Mesendoderm (in vitro differentiated cells): ENCODE measurements around the gene FZD2.
"Not testable (repeated sequence)": the region's sequence is repeated elsewhere in the genome, so short reads cannot be mapped to it uniquely, and the experiment has no call there.

ENCODE experiments used
- DNase-seq: peaks from one replicate; pipeline ENCODE4 v3.0.0; 2013
- H2AK5ac ChIP-seq: 2 replicates; pipeline ENCODE4 v1.6.1; 2013; ENCODE audit warnings: low read length, inconsistent platforms
- H2BK120ac ChIP-seq: 2 replicates; pipeline ENCODE4 v1.6.1; 2013; ENCODE audit warnings: low read depth, mild to moderate bottlenecking, low read length, moderate library complexity, mixed read lengths
- H2BK15ac ChIP-seq: replicated peaks from 2 replicates; pipeline ENCODE4 v1.6.1; 2013; ENCODE audit warnings: low read depth, mild to moderate bottlenecking, moderate library complexity
- H2BK5ac ChIP-seq: 2 replicates; pipeline ENCODE4 v1.6.1; 2013; ENCODE audit warnings: low read length, inconsistent platforms
- H3K18ac ChIP-seq: 2 replicates; pipeline ENCODE4 v1.6.1; 2013; ENCODE audit warnings: mild to moderate bottlenecking, low read length, mixed read lengths
- H3K23ac ChIP-seq: one replicate; pipeline ENCODE4 v1.6.1; 2013; ENCODE audit warnings: low read length
- H3K27ac ChIP-seq: 2 replicates; pipeline ENCODE4 v1.5.1; 2013; ENCODE audit warnings: low read depth, mild to moderate bottlenecking, inconsistent platforms, low read length, moderate library complexity
- H3K27me3 ChIP-seq: 2 replicates; pipeline ENCODE4 v1.6.1; 2013; ENCODE audit warnings: low read length, control low read depth, mild to moderate bottlenecking, inconsistent platforms; ENCODE audit not compliant: insufficient read depth, poor library complexity
- H3K36me3 ChIP-seq: 2 replicates; pipeline ENCODE4 v1.6.1; 2013; ENCODE audit warnings: low read length, inconsistent platforms; ENCODE audit not compliant: control insufficient read depth, insufficient read depth
- H3K4ac ChIP-seq: one replicate; pipeline ENCODE4 v1.6.1; 2013; ENCODE audit warnings: low read depth, mild to moderate bottlenecking, low read length, moderate library complexity
- H3K4me1 ChIP-seq: 2 replicates; pipeline ENCODE4 v1.6.1; 2013; ENCODE audit warnings: low read depth, low read length, inconsistent platforms; ENCODE audit not compliant: control insufficient read depth
- H3K4me2 ChIP-seq: 2 replicates; pipeline ENCODE4 v1.6.1; 2013; ENCODE audit warnings: low read length
- H3K4me3 ChIP-seq: 2 replicates; pipeline ENCODE4 v1.5.1; 2013; ENCODE audit warnings: mild to moderate bottlenecking, low read length
- H3K56ac ChIP-seq: one replicate; pipeline ENCODE4 v1.6.1; 2013; ENCODE audit warnings: low read length
- H3K79me1 ChIP-seq: 2 replicates; pipeline ENCODE4 v1.6.1; 2013; ENCODE audit warnings: low read length, inconsistent platforms
- H3K79me2 ChIP-seq: 2 replicates; pipeline ENCODE4 v1.6.1; 2013; ENCODE audit warnings: mild to moderate bottlenecking, low read length; ENCODE audit not compliant: control insufficient read depth, insufficient read depth
- H3K9ac ChIP-seq: 2 replicates; pipeline ENCODE4 v1.6.1; 2013; ENCODE audit warnings: low read length, inconsistent platforms
- H4K5ac ChIP-seq: one replicate; pipeline ENCODE4 v1.6.1; 2013; ENCODE audit warnings: low read length
- H4K8ac ChIP-seq: one replicate; pipeline ENCODE4 v1.6.1; 2013; ENCODE audit warnings: low read depth, mild to moderate bottlenecking, control low read depth, low read length, moderate library complexity
- WGBS: extraction: QIAGEN DNeasy Blood & Tissue Kit; methylation state at CpG from one replicate; pipeline ENCODE4 v1.1.7; 2013; ENCODE audit warnings: low lambda C conversion rate, missing lambda C conversion rate; ENCODE audit not compliant: insufficient coverage; ENCODE audit errors: extremely low coverage; 5-methylcytosine and 5-hydroxymethylcytosine counted together

The FZD2 gene

GRCh38 chr17:44590072-44590462 is 32.8 kb downstream of the FZD2 start:
- not testable (repeated sequence) for H2BK120ac ChIP-seq, H2AK5ac ChIP-seq, H3K27ac ChIP-seq, H3K23ac ChIP-seq, H3K4me1 ChIP-seq, H3K18ac ChIP-seq, H3K56ac ChIP-seq, H3K4ac ChIP-seq, H3K79me2 ChIP-seq, H4K5ac ChIP-seq, H3K4me3 ChIP-seq, H3K4me2 ChIP-seq, H3K9ac ChIP-seq, H3K36me3 ChIP-seq, H3K27me3 ChIP-seq, H2BK15ac ChIP-seq, DNase-seq, H4K8ac ChIP-seq, H3K79me1 ChIP-seq, H2BK5ac ChIP-seq
- WGBS, result no CpG with 5 or more reads among the region's 1 CpG

- not testable (repeated sequence) for H3K23ac ChIP-seq, H3K27me3 ChIP-seq, H2BK15ac ChIP-seq, H3K79me2 ChIP-seq, H4K8ac ChIP-seq, H3K4me2 ChIP-seq, H4K5ac ChIP-seq, H3K36me3 ChIP-seq, H2BK5ac ChIP-seq, H3K27ac ChIP-seq, H2AK5ac ChIP-seq, H3K18ac ChIP-seq, H2BK120ac ChIP-seq, H3K4me1 ChIP-seq, H3K56ac ChIP-seq, H3K79me1 ChIP-seq, H3K4ac ChIP-seq, H3K4me3 ChIP-seq, H3K9ac ChIP-seq, DNase-seq
- no CpG with 5 or more reads among the region's 2 CpGs for WGBS
These were observed 33.5 kb downstream of the FZD2 start for GRCh38 chr17:44590762-44591161.

- H3K27ac ChIP-seq, result no peak overlapping the region
- no peak overlapping the region for H3K23ac ChIP-seq
- H2BK15ac ChIP-seq, result no peak overlapping the region
- H3K36me3 ChIP-seq, result no peaks in the 10 kb centered on the region
- no CpG with 5 or more reads among the region's 4 CpGs for WGBS
- DNase-seq, result no peak
- H3K79me1 ChIP-seq, result no peaks in the 10 kb centered on the region
- H3K56ac ChIP-seq, result no peak overlapping the region
- H2BK120ac ChIP-seq, result no peak overlapping the region
- H3K79me2 ChIP-seq, result no peaks in the 10 kb centered on the region
- no peak overlapping the region for H2AK5ac ChIP-seq
- H4K8ac ChIP-seq, result no peak overlapping the region
- H2BK5ac ChIP-seq, result no peak overlapping the region
- H3K9ac ChIP-seq, result no peak overlapping the region
- no peak overlapping the region for H3K18ac ChIP-seq
- peaks cover 2% of the 10 kb centered on the region for H3K4me1 ChIP-seq
- no peak overlapping the region for H4K5ac ChIP-seq
- no peak overlapping the region for H3K4ac ChIP-seq
- no peak overlapping the region for H3K4me3 ChIP-seq
- H3K4me2 ChIP-seq, result no peak overlapping the region
- no peaks in the 10 kb centered on the region for H3K27me3 ChIP-seq
These were observed 33.9 kb downstream of the FZD2 start for GRCh38 chr17:44591206-44591605.

- H3K79me2 ChIP-seq, result no peaks in the 10 kb centered on the region
- H3K4me1 ChIP-seq, result no peaks in the 10 kb centered on the region
- no peak for DNase-seq
- H4K5ac ChIP-seq, result no peak overlapping the region
- no peak overlapping the region for H4K8ac ChIP-seq
- H3K56ac ChIP-seq, result no peak overlapping the region
- no peak overlapping the region for H3K23ac ChIP-seq
- no peaks in the 10 kb centered on the region for H3K27me3 ChIP-seq
- H2BK120ac ChIP-seq, result no peak overlapping the region
- H3K4ac ChIP-seq, result no peak overlapping the region
- H2BK15ac ChIP-seq, result no peak overlapping the region
- H3K36me3 ChIP-seq, result no peaks in the 10 kb centered on the region
- no peak overlapping the region for H2BK5ac ChIP-seq
- no peak overlapping the region for H3K9ac ChIP-seq
- H2AK5ac ChIP-seq, result no peak overlapping the region
- H3K4me2 ChIP-seq, result no peak overlapping the region
- WGBS, result no CpG with 5 or more reads among the region's 6 CpGs
- no peak overlapping the region for H3K18ac ChIP-seq
- no peak overlapping the region for H3K27ac ChIP-seq
- H3K79me1 ChIP-seq, result no peaks in the 10 kb centered on the region
- H3K4me3 ChIP-seq, result no peak overlapping the region
These were observed 35.9 kb downstream of the FZD2 start for GRCh38 chr17:44593156-44593555.

DNA sequence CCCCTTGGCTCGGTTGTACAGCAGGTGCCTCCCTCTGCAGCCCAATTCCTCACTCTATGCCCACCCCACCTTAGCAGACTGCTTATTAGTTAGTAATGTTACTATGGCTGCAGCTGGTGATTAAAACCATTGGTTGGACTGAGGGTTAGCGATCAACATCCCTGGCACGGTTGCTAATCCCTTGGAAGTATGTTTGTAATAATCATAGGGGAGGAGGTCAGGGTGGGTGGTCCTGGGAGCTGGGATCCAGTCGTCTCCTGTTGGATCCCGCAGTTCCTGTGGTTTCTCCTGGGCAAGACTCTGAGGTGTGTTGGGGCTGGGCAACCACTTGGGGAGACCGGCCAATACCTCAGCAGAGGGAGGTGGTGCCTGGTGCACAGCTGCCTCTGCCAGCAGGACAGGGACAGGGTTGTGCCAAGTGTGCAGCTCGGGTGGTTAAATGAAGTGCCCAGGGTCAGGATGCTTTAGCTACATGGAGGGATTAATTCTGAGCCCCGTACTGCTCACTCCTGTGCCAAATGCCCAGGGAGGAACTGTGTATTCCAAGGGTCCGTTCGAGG is 38.0 kb downstream of the FZD2 start:
- Histone ChIP-seq H3K79me2 (no peaks in the 10 kb centered on the region), H3K18ac (no peak overlapping the region), H3K27me3 (no peaks in the 10 kb centered on the region), H2BK5ac (no peak overlapping the region), H3K56ac (no peak overlapping the region), H3K4me3 (no peak overlapping the region), H2BK120ac (no peak overlapping the region), H3K36me3 (no peaks in the 10 kb centered on the region), H4K8ac (no peak overlapping the region), H3K79me1 (no peaks in the 10 kb centered on the region), H3K27ac (no peak overlapping the region), H3K4me2 (no peak overlapping the region), H3K4ac (no peak overlapping the region), H4K5ac (no peak overlapping the region), H2BK15ac (no peak overlapping the region), H3K4me1 (peaks cover 7% of the 10 kb centered on the region), H3K9ac (no peak overlapping the region), H2AK5ac (no peak overlapping the region), H3K23ac (no peak overlapping the region)
- DNase-seq, result no peak
- WGBS, result no CpG with 5 or more reads among the region's 10 CpGs

GRCh38 chr17:44598329-44598728 is 41.0 kb downstream of the FZD2 start:
- H3K79me1 ChIP-seq, result no peaks in the 10 kb centered on the region
- no peaks in the 10 kb centered on the region for H3K36me3 ChIP-seq
- H3K9ac ChIP-seq, result no peak overlapping the region
- no peak overlapping the region for H3K56ac ChIP-seq
- no peak for DNase-seq
- no peaks in the 10 kb centered on the region for H3K79me2 ChIP-seq
- H4K5ac ChIP-seq, result no peak overlapping the region
- WGBS, result no CpG with 5 or more reads among the region's 5 CpGs
- H4K8ac ChIP-seq, result no peak overlapping the region
- no peak overlapping the region for H3K18ac ChIP-seq
- no peak overlapping the region for H2BK15ac ChIP-seq
- no peak overlapping the region for H3K4me3 ChIP-seq
- no peak overlapping the region for H3K27ac ChIP-seq
- peaks cover 7% of the 10 kb centered on the region for H3K4me1 ChIP-seq
- H3K4ac ChIP-seq, result no peak overlapping the region
- H3K27me3 ChIP-seq, result no peaks in the 10 kb centered on the region
- H3K23ac ChIP-seq, result no peak overlapping the region
- H2BK120ac ChIP-seq, result no peak overlapping the region
- no peak overlapping the region for H2BK5ac ChIP-seq
- H2AK5ac ChIP-seq, result no peak overlapping the region
- no peak overlapping the region for H3K4me2 ChIP-seq
